ENCODE measurements around the gene FOXA3.

The FOXA3 gene

GRCh38 chr19:45863840-45864628 is at the start of gene FOXA3:
Gene FOXA3 (plus strand): TSS chr19:45864326. CDS start chr19:45864457, 131 bp downstream.
- peak; percentile 23 to 59 for DNase-seq

GRCh38 chr19:45814851-45815480 is 49.2 kb upstream of the FOXA3 start, which contains the start of gene RSPH6A:
Gene RSPH6A (minus strand): TSS chr19:45815308. CDS start chr19:45815176, 132 bp downstream.
- no peak for DNase-seq

- DNase-seq = no peak
Observed at GRCh38 chr19:45815481-45816216, 48.5 kb upstream of the FOXA3 start.

GRCh38 chr19:45816236-45817009 is 47.7 kb upstream of the FOXA3 start:
- DNase-seq = no peak

- DNase-seq = peak; percentile 68 to 87
Observed at GRCh38 chr19:45817010-45817724, 47.0 kb upstream of the FOXA3 start.

- DNase-seq = no peak
Observed at GRCh38 chr19:45817725-45818301, 46.3 kb upstream of the FOXA3 start.

GRCh38 chr19:45819769-45820168 is 44.4 kb upstream of the FOXA3 start:
- no peak for DNase-seq

- no peak for DNase-seq
Observed at GRCh38 chr19:45820413-45821102, 43.6 kb upstream of the FOXA3 start.

GRCh38 chr19:45821103-45821521 is 43.0 kb upstream of the FOXA3 start:
- no peak for DNase-seq

- no peak for DNase-seq
Observed at GRCh38 chr19:45821570-45821969, 42.6 kb upstream of the FOXA3 start.

- no peak for DNase-seq
Observed at GRCh38 chr19:45822716-45823115, 41.4 kb upstream of the FOXA3 start.

- no peak for DNase-seq
Observed at GRCh38 chr19:45823182-45823581, 40.9 kb upstream of the FOXA3 start.

- no peak for DNase-seq
Observed at GRCh38 chr19:45824041-45824471, 40.1 kb upstream of the FOXA3 start.

- DNase-seq = no peak
Observed at GRCh38 chr19:45824531-45825262, 39.4 kb upstream of the FOXA3 start.

GRCh38 chr19:45825263-45825605 is 38.9 kb upstream of the FOXA3 start:
- DNase-seq = no peak

GRCh38 chr19:45825917-45826893 is 37.9 kb upstream of the FOXA3 start:
- no peak for DNase-seq

- DNase-seq = peak; percentile 9 to 49
Observed at GRCh38 chr19:45826934-45827333, 37.2 kb upstream of the FOXA3 start.

- no peak for DNase-seq
Observed at GRCh38 chr19:45827459-45828093, 36.5 kb upstream of the FOXA3 start.

GRCh38 chr19:45828523-45828922 is 35.6 kb upstream of the FOXA3 start:
- no peak for DNase-seq

All from NCI-H524 (cell line).